Activated T-cell treated with anti-CD3 and anti-CD28 coated beads, Interleukin-2, amount 50 U/mL, for 48 hours (primary cell): ENCODE measurements around the gene MFAP5.
A peak's percentile ranks its signal among the peaks of the same experiment; 100 is the strongest.
"Not testable (repeated sequence)": the region's sequence is repeated elsewhere in the genome, so short reads cannot be mapped to it uniquely, and the experiment has no call there.

Experiments used
- DNase-seq, 2 experiments: peaks; one replicate each; pipeline ENCODE4 v3.0.0-alpha.2; 2020

MFAP5 gene

GRCh38 chr12:8624750-8625149 lies 37.9 kb downstream of the MFAP5 start:
- not testable (repeated sequence) for DNase-seq

GRCh38 chr12:8622646-8623045 lies 40.0 kb downstream of the MFAP5 start:
- DNase-seq: no peak

GRCh38 chr12:8615206-8615605 lies 47.4 kb downstream of the MFAP5 start:
- DNase-seq: no peak

- DNase-seq: not testable (repeated sequence)
Observed at GRCh38 chr12:8613881-8614280, 48.7 kb downstream of the MFAP5 start.

GRCh38 chr12:8612629-8613028 lies 50.0 kb downstream of the MFAP5 start, which contains the start of gene AICDA:
TSS of gene AICDA (minus strand) at chr12:8612859. CDS start at chr12:8612767, 92 bp downstream.
- DNase-seq: no peak

- peak in 1 of 2 experiments; percentile 25 for DNase-seq
Observed at GRCh38 chr12:8609061-8609570, 53.5 kb downstream of the MFAP5 start.

- DNase-seq: no peak
Observed at GRCh38 chr12:8606890-8607289, 55.7 kb downstream of the MFAP5 start.

- DNase-seq: no peak
Observed at GRCh38 chr12:8605057-8605456, 57.6 kb downstream of the MFAP5 start.

DNA sequence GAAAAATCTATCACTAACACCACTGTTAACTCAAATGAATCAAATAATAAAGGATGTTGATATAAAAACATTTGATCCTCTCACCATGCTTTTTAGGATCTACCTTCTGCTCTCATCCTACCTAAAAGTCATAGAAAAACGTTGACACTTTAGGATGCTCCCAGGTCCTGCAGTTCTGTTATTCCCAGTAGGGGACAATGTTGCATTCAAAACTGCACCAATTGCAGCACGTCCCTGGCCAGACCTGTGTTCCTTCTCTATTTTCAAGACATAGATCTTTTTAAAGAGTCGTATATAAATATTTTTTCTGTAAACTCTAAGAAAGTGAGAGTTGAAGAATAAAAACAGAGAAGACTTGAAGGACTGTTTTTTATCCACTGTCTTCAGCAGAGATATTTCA lies 58.8 kb downstream of the MFAP5 start:
- DNase-seq: no peak

- no peak for DNase-seq
Observed at GRCh38 chr12:8603286-8603685, 59.3 kb downstream of the MFAP5 start.

DNA sequence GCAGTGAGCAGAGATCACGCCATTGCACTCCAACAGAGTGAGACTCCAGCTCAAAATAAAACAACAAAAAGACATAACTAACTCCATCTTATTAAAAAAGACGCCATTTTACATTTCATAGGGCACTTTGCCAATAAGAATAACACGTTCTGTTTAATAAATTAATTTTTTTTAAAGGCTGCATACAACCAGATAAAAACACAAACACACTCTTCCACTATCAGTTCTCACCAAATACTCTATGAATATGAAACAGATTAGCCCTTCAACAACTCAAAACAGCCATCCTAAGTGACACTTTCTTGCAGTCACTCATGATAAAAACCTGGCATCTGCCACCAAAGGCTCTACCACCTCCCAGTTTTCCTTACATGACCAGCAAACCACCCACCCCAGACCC lies 66.1 kb downstream of the MFAP5 start:
- DNase-seq: no peak
